ENCODE measurements around the gene TTLL9. TPM values are rescaled to one million over a fixed set of nuclear protein-coding genes. Genes with fewer than 3 reads are reported as not detected.

Gene TTLL9
- total and polyA plus RNA-seq, 12 donors = 0.13 to 0.88 (median 0.23) TPM; not detected in 5

DNA sequence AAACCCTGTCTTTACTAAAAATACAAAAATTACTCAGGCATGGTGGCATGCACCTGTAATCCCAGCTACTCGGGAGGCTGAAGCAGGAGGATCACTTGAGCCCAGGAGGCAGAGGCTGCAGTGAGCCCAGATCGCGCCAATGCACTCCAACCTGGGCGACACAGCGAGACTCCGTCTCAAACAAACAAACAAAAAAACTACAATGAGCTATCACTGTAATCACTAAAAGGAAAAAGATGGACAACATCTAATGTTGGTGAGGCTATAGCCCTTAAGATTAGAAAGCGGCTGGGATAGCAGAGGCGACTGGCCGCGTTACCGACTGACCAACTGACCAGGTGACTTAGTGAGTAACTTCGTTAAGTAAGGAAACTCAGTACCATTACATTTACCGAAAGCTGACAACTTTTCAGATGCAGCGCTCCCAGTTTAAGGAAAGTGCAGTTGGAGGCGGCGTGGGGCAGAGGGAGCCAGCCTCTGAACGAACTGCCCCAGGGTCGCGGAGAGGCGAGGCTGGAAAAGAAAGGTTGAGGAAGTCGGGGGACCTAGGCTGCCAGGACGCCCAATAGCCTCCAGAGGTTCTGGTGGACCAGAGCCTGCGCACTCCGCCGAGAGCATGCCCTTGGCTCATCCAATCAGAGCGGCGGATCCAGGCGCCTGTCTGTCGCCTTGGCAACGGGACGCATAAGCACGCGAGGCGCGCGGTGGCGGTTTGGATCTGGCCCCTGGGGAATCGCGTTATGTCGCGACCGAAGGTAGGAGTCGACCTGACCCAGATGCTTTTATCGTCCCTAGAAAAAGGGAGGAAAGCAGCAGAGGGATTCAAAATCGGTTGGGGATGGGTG is 8.9 kb downstream of the TTLL9 start:
- 5 to 15% (median 6%) methylated on average over 26 to 45 of the region's 45 CpGs for WGBS, 4 donors
- H3K36me3 ChIP-seq (replicated peaks in 1 of 2) = no peaks in the 10 kb centered on the region
- H3K4me3 ChIP-seq = peak overlapping the region in 3 of 4 donors; percentile 30 to 72 (median 50)
- no peaks in the 10 kb centered on the region for H3K27me3 ChIP-seq
- intact Hi-C loops (cut with DNase I) = no loop called here
- peaks cover 0 to 6% of the 10 kb centered on the region in 2 donors for H3K4me1 ChIP-seq (replicated peaks in 1 of 2)
- TF ChIP-seq POLR2A (IDR thresholded peaks at IDR 0.05) = peak in 1 of 2 donors; percentile 87
- TF ChIP-seq, protein P1, sequence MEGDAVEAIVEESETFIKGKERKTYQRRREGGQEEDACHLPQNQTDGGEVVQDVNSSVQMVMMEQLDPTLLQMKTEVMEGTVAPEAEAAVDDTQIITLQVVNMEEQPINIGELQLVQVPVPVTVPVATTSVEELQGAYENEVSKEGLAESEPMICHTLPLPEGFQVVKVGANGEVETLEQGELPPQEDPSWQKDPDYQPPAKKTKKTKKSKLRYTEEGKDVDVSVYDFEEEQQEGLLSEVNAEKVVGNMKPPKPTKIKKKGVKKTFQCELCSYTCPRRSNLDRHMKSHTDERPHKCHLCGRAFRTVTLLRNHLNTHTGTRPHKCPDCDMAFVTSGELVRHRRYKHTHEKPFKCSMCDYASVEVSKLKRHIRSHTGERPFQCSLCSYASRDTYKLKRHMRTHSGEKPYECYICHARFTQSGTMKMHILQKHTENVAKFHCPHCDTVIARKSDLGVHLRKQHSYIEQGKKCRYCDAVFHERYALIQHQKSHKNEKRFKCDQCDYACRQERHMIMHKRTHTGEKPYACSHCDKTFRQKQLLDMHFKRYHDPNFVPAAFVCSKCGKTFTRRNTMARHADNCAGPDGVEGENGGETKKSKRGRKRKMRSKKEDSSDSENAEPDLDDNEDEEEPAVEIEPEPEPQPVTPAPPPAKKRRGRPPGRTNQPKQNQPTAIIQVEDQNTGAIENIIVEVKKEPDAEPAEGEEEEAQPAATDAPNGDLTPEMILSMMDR (IDR thresholded peaks at IDR 0.05) = peak in 2 of 6 experiments; percentile 25 to 38
- H3K9me3 ChIP-seq (replicated peaks in 1 of 3) = no peaks in the 10 kb centered on the region
- peak overlapping the region in 4 of 5 donors; percentile 36 to 85 (median 69) for H3K27ac ChIP-seq
- DNase-seq = peak; percentile 94 to 99 (median 98)

GRCh38 chr20:31881945-31882344 is 11.5 kb downstream of the TTLL9 start:
- Histone ChIP-seq H3K27me3 (no peaks in the 10 kb centered on the region), H3K9me3 (replicated peaks in 1 of 3) (no peaks in the 10 kb centered on the region), H3K27ac (no peak overlapping the region), H3K36me3 (replicated peaks in 1 of 2) (no peaks in the 10 kb centered on the region), H3K4me1 (replicated peaks in 1 of 2) (peaks cover 0 to 6% of the 10 kb centered on the region in 2 donors), H3K4me3 (no peak overlapping the region)
- 52 to 63% (median 57%) methylated on average over 5 of the region's 5 CpGs for WGBS, 4 donors
- DNase-seq = no peak
- intact Hi-C loops (cut with DNase I) = no loop called here
- TF ChIP-seq, protein P1 (IDR thresholded peaks at IDR 0.05) = no peak
- no peak for TF ChIP-seq POLR2A (IDR thresholded peaks at IDR 0.05)

GRCh38 chr20:31883829-31884228 is 13.4 kb downstream of the TTLL9 start:
- intact Hi-C loops (cut with DNase I) = no loop called here
- TF ChIP-seq, protein P1 (IDR thresholded peaks at IDR 0.05) = no peak
- TF ChIP-seq POLR2A (IDR thresholded peaks at IDR 0.05) = no peak

DNA sequence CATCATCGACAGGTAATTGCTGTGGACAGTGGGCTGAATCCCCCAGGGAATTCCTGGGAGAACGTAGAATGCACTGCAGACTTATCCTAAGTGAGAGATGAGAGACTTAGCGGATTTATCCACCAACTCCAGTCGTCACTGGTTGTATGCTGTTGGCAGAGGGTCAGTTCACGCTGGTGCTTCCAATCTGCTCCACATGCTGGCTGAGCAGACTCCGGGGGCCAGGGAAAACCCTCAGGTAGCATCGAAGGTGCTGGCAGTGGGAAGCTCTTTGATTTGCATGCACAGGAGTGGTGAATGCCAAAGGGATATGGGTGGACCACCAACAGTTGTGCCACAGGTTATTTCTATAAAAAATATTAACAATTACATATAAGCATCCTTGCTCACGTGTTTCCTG is 20.2 kb downstream of the TTLL9 start:
- intact Hi-C loops (cut with DNase I) = no loop called here
- no peak overlapping the region for H3K27ac ChIP-seq
- no peaks in the 10 kb centered on the region for H3K36me3 ChIP-seq (replicated peaks in 1 of 2)
- no peak for TF ChIP-seq POLR2A (IDR thresholded peaks at IDR 0.05)
- H3K4me1 ChIP-seq (replicated peaks in 1 of 2) = peaks cover 0 to 5% of the 10 kb centered on the region in 2 donors
- no peak overlapping the region for H3K4me3 ChIP-seq
- DNase-seq = no peak
- 62 to 70% (median 66%) methylated on average over 8 of the region's 8 CpGs for WGBS, 4 donors
- no peaks in the 10 kb centered on the region for H3K27me3 ChIP-seq
- no peaks in the 10 kb centered on the region for H3K9me3 ChIP-seq (replicated peaks in 1 of 3)

More at GRCh38 chr20:31883829-31884228, 13.4 kb downstream of the TTLL9 start:
- no peaks in the 10 kb centered on the region for H3K36me3 ChIP-seq (replicated peaks in 1 of 2)
- H3K4me1 ChIP-seq (replicated peaks in 1 of 2) = peaks cover 0 to 4% of the 10 kb centered on the region in 2 donors
- H3K4me3 ChIP-seq = no peak overlapping the region
- H3K9me3 ChIP-seq (replicated peaks in 1 of 3) = no peaks in the 10 kb centered on the region
- no peak for DNase-seq
- no peak overlapping the region for H3K27ac ChIP-seq
- no peaks in the 10 kb centered on the region for H3K27me3 ChIP-seq

Measured in adrenal gland (tissue), 12 donors.